Left lobe of liver (tissue), 2 donors: ENCODE results near the gene DNAJC5. TPM values are rescaled to one million over a fixed set of nuclear protein-coding genes. Genes with fewer than 3 reads are reported as not detected.
A peak's percentile ranks its signal among the peaks of the same experiment; 100 is the strongest.
"Not testable (repeated sequence)": the region's sequence is repeated elsewhere in the genome, so short reads cannot be mapped to it uniquely, and the experiment has no call there.

Experiments used
- ATAC-seq: fragments of 200-7000 bp; cut with Tn5 transposase; one replicate; pipeline ENCODE4 v1.9.1; 2020; ENCODE audit warnings: mild to moderate bottlenecking, moderate library complexity
- DNase-seq: peaks from one replicate; pipeline ENCODE4 v3.0.0-alpha.2; 2020; ENCODE audit warnings: low spot score
- total RNA-seq: library from RNA; stranded (reverse); gene quantifications from one replicate; pipeline ENCODE4 v1.2.1, GENCODE V29; 2021
- donor health status: DM: no; HTN: no; CAD: no; lungs with moderate emphysema.
- donor health status: DM: no; HTN: yes; CAD: no.

The DNAJC5 gene
- total RNA-seq, 1 donor from 2014 or later, result 17.8 TPM

GRCh38 chr20:63903796-63904561 lies 9.1 kb downstream of the DNAJC5 start:
- no peak for DNase-seq
- ATAC-seq, result no peak

- ATAC-seq (peak; percentile 77), DNase-seq (no peak)
Measured at GRCh38 chr20:63908008-63908682, 13.2 kb downstream of the DNAJC5 start.

- ATAC-seq (no peak), DNase-seq (no peak)
Measured at GRCh38 chr20:63911176-63911575, 16.2 kb downstream of the DNAJC5 start.

DNA sequence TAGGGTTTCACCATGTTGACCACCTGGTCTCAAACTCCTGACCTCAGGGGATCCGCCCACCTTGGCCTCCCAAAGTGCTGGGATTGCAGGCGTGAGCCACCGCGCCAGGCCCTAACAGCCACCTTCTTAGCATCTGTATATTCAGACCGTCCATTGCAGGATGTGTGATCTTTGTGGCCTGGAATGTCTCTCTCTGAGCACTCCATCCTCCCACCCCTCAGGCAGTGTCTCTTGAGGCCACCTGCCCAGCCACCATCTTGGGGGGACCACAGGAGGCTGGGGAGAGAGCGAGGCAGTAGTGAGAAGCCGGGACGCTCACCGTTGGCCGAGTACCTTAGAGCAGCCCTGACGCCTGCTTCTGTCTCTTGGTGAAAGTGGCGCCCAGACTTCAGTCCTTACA lies 18.8 kb downstream of the DNAJC5 start:
- DNase-seq (no peak), ATAC-seq (no peak)

DNA sequence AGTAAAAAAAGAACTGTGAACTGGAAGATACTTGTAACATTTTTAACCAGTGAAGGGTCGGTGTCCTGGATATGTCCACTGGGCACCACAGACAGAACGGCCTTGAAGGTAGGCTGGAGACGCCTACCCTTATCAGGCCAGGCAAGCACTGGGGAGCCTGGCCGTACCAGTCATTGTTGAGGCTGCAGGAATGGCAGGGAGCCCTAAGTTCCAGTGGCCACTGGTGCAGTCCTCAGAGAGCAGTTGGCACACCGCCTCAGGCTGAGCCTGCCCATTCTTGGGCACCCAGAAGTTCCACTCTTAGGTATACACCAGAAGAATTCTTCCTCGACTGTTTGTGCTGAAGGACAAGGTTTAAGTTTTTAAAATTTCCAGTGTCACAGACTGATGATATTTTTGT lies 20.5 kb downstream of the DNAJC5 start:
- ATAC-seq, result peak; percentile 66

DNA sequence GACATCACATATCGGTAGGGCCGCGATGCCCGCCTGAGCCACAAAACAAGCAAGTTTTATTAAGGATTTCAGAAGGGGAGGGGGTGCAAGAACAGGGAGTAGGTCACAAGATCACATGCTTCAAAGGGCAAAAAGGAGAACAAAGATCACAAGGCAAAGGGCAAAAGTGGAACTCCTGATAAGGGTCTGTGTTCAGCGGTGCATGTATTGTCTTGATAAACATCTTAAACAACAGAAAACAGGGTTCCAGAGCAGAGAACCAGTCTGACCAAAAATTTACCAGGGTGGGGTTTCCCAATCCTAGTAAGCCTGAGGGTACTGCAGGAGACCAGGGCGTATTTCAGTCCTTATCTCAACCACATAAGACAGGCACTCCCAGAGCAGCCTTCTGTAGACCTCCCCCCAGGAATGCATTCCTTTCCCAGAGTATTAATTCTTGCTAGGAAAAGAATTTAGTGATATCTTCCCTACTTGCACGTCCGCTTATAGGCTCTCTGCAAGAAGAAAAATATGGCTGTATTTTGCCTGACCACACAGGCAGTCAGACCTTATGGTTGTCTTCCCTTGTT lies 21.5 kb downstream of the DNAJC5 start:
- ATAC-seq, DNase-seq: not testable (repeated sequence)

More for the DNA sequence above, 20.5 kb downstream of the DNAJC5 start:
- DNase-seq, result no peak

- no peak for DNase-seq
- ATAC-seq, result no peak
Measured at GRCh38 chr20:63917811-63918210, 22.9 kb downstream of the DNAJC5 start.

DNA sequence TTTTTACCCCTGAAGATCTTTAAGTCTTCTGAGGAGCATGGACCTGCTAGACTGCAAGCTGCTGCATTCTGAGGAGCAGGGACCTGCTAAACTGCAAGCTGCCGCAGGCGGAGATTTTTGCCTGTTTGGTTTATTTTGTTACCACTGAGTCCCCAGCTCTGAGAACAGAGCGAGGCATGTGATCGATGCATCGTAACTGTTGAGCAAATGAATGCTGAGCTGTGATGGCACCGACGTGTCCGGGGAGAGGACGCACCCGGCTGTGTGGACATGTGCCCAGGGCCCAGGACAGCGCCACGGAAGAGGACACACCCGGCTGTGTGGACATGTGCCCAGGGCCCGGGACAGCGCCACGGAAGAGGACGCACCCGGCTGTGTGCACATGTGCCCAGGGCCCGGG lies 24.2 kb downstream of the DNAJC5 start:
- ATAC-seq (no peak), DNase-seq (no peak)

DNA sequence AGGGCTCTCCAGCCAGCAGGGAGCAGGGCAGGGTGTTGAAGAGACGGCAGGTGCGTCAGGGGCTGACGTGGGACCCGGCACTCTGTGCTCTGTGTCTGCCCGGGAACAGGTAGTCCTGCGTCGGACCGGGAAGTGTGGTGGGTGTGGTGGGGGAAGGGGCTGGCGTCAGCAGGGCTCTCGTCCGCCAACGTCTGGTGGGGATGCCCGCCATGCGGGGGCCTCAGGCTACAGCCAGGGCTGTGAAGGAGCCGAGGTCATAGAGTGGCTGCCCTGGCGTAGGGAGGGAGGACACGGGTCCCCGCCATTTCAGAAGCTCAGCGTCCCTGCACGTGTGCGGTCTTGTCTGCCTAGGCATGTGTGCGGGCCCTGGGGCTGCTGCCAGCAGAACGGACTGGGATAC lies 25.3 kb downstream of the DNAJC5 start:
- ATAC-seq, result no peak
- DNase-seq, result no peak

DNA sequence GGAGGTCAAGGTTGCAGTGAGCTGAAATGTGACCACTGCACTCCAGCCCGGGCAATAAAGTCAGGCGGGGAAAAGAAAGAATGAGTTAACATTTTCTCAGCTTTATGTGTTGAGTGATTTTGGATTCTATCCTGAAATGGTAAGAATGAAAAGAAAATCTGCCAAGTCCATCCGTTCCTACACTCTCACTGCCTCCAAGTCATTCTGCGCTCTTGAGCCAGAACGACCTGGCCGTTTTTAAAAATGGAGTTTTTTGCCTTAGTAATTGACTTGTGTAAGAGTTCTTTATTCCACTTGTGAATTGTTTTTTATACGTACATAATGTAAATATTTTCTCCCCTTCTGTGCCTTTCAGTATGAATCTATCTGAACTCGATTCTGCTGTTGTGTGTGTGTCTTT lies 28.7 kb downstream of the DNAJC5 start:
- ATAC-seq, result no peak
- no peak for DNase-seq

DNA sequence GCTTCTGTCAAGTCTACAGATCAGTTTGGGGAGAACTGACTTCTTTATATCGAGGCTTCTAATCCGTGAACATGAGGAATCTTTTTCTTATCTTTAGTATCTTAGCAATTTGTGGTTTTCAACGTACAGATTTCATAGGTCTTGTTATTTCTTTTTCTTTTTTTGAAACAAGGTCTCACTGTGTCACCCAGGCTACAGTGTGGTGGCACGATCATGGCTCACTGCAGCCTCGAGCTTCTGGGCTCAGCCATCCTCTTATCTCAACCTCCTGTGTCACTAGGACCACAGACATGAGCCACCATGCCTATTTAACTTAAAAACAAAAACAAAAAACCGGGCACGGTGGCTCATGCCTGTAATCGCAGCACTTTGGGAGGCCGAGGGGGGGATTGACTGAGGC lies 29.3 kb downstream of the DNAJC5 start:
- no peak for DNase-seq
- no peak for ATAC-seq

DNA sequence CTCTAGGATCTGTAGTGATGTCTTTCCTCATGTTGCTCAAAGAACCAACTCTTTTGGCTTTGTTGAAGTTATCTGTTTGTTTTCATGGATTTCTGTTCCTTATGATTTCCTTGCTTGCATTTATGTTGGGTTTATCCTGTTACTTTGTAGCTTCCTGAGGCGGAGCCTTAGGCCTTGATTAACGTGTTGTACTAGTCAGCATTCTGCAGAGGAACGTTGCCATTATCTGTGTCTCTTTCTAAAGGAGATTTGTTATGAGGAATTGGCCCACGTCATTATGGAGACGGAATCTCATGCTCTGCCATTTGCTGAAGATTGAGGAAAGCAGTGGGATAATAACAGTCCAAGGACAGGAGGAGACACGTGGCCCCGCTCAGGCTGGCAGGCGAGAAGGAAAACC lies 31.4 kb downstream of the DNAJC5 start:
- peak; percentile 37 for ATAC-seq
- DNase-seq, result no peak

- ATAC-seq (no peak), DNase-seq (no peak)
Measured at GRCh38 chr20:63929071-63929470, 34.1 kb downstream of the DNAJC5 start.

DNA sequence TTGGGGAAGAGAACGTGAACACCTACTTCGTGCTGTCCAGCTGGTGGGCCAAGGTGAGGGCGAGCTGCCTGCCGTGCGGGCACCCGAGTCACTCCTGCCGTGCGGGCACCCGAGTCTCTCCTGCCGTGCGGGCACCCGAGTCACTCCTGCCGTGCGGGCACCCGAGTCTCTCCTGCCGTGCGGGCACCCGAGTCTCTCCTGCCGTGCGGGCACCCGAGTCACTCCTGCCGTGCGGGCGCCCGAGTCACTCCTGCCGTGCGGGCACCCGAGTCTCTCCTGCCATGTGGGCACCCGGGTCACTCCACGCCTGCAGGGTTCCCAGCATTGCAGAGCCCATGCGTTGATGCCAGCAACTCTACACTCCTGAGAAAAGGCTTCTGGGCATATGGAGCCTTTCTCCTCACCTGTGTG lies 34.6 kb downstream of the DNAJC5 start:
- not testable (repeated sequence) for DNase-seq, ATAC-seq

DNA sequence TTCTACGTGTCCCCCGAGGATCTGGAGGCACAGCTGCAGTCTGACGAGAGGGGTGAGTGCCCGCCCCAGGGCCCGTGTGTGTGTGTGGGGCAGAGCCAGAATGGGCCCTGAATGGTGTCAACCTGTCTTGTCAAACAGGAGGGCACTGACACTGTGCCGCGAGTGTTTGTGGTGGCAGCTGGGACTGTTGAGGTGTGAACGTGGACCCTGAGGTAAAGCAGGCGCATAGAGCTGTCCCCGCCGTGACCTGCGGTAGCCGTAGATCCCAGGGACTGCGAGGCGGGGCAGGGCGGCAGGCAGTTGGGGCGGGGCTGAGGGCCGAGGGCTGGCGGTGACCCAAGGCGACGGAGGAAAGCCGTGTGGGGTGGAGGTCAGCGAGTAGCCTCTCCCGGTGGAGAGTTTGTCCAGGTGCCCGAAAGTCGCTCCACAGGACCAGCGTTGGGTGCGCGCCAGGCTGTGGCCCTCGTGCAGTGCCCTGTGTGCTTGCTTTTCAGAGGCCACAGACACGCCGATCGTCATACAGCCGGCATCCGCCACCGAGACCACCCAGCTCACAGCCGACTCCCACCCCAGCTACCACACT lies 36.1 kb downstream of the DNAJC5 start:
- ATAC-seq, result no peak
- DNase-seq, result no peak

DNA sequence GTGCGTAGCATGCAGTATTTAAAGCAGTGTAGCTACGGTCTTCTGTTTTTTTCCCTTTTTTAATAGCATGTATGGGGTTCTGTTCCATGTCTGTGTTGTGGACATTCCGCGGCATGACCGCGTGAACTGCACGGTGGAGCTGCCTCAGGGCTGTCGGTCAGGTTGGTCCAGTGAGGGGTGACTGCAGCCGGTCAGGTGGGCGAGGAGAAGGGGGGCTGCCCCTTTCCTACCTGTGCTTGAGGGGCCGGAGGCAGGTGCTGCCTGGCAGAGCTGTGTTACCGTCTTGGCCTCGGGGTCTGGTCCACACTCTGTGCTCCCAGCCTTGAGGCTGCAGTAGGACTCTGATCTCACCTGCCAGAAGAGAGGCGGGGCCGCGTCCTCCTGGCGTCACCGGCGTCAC lies 36.8 kb downstream of the DNAJC5 start:
- no peak for DNase-seq

GRCh38 chr20:63932606-63933160 lies 37.8 kb downstream of the DNAJC5 start:
- DNase-seq, result no peak

More for the DNA sequence above, 36.8 kb downstream of the DNAJC5 start:
- no peak for ATAC-seq

GRCh38 chr20:63933646-63934045 lies 38.7 kb downstream of the DNAJC5 start:
- DNase-seq, result no peak
- no peak for ATAC-seq

More at GRCh38 chr20:63932606-63933160, 37.8 kb downstream of the DNAJC5 start:
- no peak for ATAC-seq

- ATAC-seq (no peak), DNase-seq (no peak)
Measured at GRCh38 chr20:63934271-63935068, 39.5 kb downstream of the DNAJC5 start.

GRCh38 chr20:63935447-63935846 lies 40.5 kb downstream of the DNAJC5 start:
- ATAC-seq, result no peak
- no peak for DNase-seq
